GM21360 (cell line): ENCODE results near the gene CIRBP.

Source experiments
- ATAC-seq: cut with Tn5 transposase; IDR thresholded peaks from one replicate; pipeline ENCODE4 v1.9.1; 2021; ENCODE audit warnings: mild to moderate bottlenecking, moderate library complexity; ENCODE audit not compliant: unreplicated experiment

Gene CIRBP

GRCh38 chr19:1266916-1267476 is 2.1 kb upstream of the CIRBP start:
- peak; percentile 3 for ATAC-seq

- ATAC-seq: no peak
These were observed 1.5 kb upstream of the CIRBP start for GRCh38 chr19:1267477-1268225.

GRCh38 chr19:1268226-1269064 is 687 bp upstream of the CIRBP start:
- ATAC-seq: no peak

DNA sequence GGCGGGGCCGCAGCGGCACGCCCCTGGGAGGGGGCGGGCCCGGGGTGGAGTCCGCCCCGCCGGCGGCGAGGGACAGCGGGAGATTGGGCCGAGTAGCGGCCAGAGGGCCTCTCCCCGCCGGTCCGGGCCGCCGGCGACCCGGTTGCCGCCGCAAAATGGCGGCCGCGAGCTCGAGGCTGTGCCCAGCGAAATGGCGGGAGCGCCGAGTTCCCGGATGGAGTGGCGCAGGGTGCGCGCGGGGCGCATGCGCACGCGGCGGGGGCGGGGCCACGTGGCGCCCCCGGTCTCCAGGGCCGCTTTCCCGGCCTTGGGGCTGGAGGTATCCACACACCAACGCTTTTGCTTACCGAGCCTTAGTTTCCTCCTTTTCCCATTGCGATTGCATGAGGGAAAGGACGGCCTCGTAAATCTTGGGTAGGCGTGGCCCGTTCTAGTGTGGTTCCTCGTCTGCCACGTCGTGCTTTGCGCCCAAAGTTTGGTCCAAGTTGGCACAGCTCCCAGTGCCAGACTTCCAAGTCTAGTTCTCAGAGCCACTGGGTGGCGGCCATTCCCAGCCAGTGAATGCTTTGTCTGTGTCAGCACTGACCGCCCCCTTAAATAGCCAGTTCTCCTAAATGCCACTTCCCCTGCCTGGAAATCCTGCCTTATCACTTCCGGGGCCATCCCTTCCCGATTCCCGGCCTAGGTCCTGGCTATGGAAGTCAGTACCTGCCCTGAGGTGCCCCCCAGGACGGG is 513 bp downstream of the CIRBP start:
- peak; percentile 13 for ATAC-seq

GRCh38 chr19:1270213-1270853 is 1.2 kb downstream of the CIRBP start:
- no peak for ATAC-seq

GRCh38 chr19:1270854-1271527 is 1.9 kb downstream of the CIRBP start:
- ATAC-seq: no peak

- ATAC-seq: no peak
These were observed 2.6 kb downstream of the CIRBP start for GRCh38 chr19:1271528-1272422.

- no peak for ATAC-seq
These were observed 3.5 kb downstream of the CIRBP start for GRCh38 chr19:1272423-1273262.

- ATAC-seq: no peak
These were observed 4.3 kb downstream of the CIRBP start for GRCh38 chr19:1273263-1274041.

GRCh38 chr19:1274081-1274851 is 5.1 kb downstream of the CIRBP start:
- no peak for ATAC-seq

DNA sequence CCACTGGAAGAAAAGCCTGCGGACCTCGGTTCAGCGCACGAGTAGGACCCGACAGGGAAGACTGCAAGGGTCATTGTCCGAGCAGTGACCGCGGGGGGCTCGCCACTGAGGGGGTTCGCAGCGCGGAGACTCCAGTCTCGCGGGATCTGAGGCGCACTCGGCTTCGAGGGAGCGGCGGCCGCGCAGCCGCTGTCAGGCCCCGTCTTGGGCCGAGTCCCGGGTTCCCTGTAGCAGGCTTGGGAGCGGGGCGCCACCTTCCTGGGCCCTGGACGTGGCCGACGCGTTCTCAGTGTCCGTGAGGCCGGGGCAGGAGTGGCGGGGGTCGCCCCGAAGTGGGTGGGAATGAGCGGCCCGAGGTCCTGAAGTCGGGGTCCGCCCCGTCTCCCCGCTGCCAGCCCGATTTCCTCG is 5.7 kb downstream of the CIRBP start:
- no peak for ATAC-seq

- ATAC-seq: peak; percentile 57
These were observed 6.3 kb downstream of the CIRBP start, which contains the start of gene FAM174C for GRCh38 chr19:1275260-1275975. Gene FAM174C (plus strand): TSS chr19:1275530. CDS start chr19:1275550, 20 bp downstream.

DNA sequence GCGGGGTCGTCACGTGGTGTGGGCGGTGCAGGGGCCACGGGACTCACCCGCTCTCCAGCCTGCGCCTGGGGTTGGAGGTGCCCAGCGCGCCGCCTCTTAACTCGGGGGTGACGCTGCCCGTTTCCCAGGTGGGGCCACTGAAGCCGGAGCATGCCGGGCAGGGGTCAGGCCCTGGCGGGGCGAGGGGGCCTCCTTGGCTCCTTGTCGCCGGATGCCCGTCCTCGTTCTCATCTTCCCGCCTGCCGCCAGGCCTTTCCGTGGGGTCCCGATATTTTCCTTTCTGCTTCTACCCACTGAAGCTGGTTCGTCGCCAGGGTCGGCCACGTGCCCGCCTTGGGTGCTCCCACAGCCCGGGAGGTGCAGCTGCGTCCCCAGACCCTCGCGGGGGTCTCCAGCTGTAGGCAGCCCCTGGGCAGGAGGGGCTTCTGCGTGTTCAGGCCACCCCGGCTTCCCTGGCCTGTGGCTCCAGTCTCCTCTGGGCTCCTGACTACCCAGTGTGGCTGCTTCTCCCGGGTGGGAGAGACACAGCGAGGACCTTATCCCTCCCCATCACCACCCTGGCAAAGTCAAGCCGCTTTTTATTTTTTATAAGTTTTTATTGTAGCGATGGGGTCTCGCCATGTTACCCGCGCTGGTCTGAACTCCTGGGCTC is 7.0 kb downstream of the CIRBP start:
- ATAC-seq: no peak

- ATAC-seq: no peak
These were observed 7.5 kb downstream of the CIRBP start for GRCh38 chr19:1276628-1277022.

DNA sequence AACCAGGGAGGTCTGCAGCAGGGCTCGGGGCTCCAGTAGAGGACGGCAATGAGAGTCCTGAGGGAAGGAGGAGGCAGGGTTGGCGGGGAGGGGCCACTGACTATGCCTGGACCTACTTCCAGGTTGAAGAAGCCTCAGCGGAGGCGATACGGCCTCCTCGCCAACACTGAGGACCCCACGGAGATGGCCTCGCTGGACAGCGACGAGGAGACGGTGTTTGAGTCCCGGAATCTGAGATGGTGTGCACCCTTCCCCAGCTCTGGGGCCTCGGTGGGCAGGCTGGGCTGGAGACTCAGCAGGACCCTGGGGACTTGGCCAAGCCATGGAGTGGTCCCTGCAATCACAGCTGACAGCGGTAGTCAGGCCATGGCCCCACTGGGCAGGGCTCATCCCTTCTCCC is 7.9 kb downstream of the CIRBP start:
- no peak for ATAC-seq
